ENCODE measurements around the gene WASHC2A.
"Not testable (repeated sequence)": the region's sequence is repeated elsewhere in the genome, so short reads cannot be mapped to it uniquely, and the experiment has no call there.

WASHC2A gene

GRCh38 chr10:50143512-50144174, 75.9 kb downstream of the WASHC2A start:
- not testable (repeated sequence) for DNase-seq (ENCODE audit: low read depth in 3 of 3)

GRCh38 chr10:50145575-50145974, 77.8 kb downstream of the WASHC2A start:
- not testable (repeated sequence) for DNase-seq (ENCODE audit: low read depth in 3 of 3)

GRCh38 chr10:50152792-50153272, 85.1 kb downstream of the WASHC2A start:
- no peak for DNase-seq (ENCODE audit: low read depth in 3 of 3)

GRCh38 chr10:50157868-50158267, 90.1 kb downstream of the WASHC2A start:
- DNase-seq (ENCODE audit: low read depth in 3 of 3), result not testable (repeated sequence)

- not testable (repeated sequence) for DNase-seq (ENCODE audit: low read depth in 3 of 3)
These were observed 92.1 kb downstream of the WASHC2A start for GRCh38 chr10:50159856-50160255.

- DNase-seq (ENCODE audit: low read depth in 3 of 3), result not testable (repeated sequence)
These were observed 97.3 kb downstream of the WASHC2A start for GRCh38 chr10:50165038-50165437.

- DNase-seq (ENCODE audit: low read depth in 3 of 3), result not testable (repeated sequence)
These were observed 100.1 kb downstream of the WASHC2A start for GRCh38 chr10:50167833-50168232.

GRCh38 chr10:50169506-50169905, 101.8 kb downstream of the WASHC2A start:
- DNase-seq (ENCODE audit: low read depth in 3 of 3), result not testable (repeated sequence)

GRCh38 chr10:50174788-50175525, 107.2 kb downstream of the WASHC2A start:
- DNase-seq (ENCODE audit: low read depth in 3 of 3), result not testable (repeated sequence)

All from stimulated activated CD4-positive, alpha-beta T cell treated with anti-CD3 and anti-CD28 coated beads, TNF-alpha, amount 100 ng/mL, for 24 hours (primary cell).